ENCODE data around the gene PTPRD. TPM values are rescaled to one million over a fixed set of nuclear protein-coding genes. Genes with fewer than 3 reads are reported as not detected.

The PTPRD gene
- total RNA-seq, 4 donors from 2014 or later, result 0.78 to 11.7 (median 1.6) TPM

- in situ Hi-C loops (cut with MboI; ENCODE audit: low sequenced_read_pairs in 4 of 4), result no loop called here
- no peaks in the 10 kb centered on the region for H3K27me3 ChIP-seq
- H3K9me3 ChIP-seq, result no peaks in the 10 kb centered on the region
- no peaks in the 10 kb centered on the region for H3K36me3 ChIP-seq
- no peak for ATAC-seq
- intact Hi-C loops (cut with DNase I; ENCODE audit: low total_unique reads), result no loop called here
- no peak overlapping the region for H3K4me3 ChIP-seq
- no peak for DNase-seq
- H3K27ac ChIP-seq, result no peak overlapping the region
- no peak for TF ChIP-seq CTCF (IDR thresholded peaks at IDR 0.05 in 4 of 5, conservative IDR thresholded peaks at IDR 0.05 in 1 of 5)
- TF ChIP-seq POLR2A (IDR thresholded peaks at IDR 0.05), result no peak
- H3K4me1 ChIP-seq, result no peaks in the 10 kb centered on the region
Measured at GRCh38 chr9:10134266-10134665, 478.5 kb downstream of the PTPRD start.

- intact Hi-C loops (cut with DNase I; ENCODE audit: low total_unique reads), result no loop called here
- no peak for ATAC-seq
Measured at GRCh38 chr9:10130061-10130675, 482.6 kb downstream of the PTPRD start.

GRCh38 chr9:10127867-10128266 lies 484.9 kb downstream of the PTPRD start:
- Histone ChIP-seq H3K27ac (no peak overlapping the region), H3K4me1 (no peaks in the 10 kb centered on the region), H3K27me3 (no peaks in the 10 kb centered on the region), H3K36me3 (no peaks in the 10 kb centered on the region), H3K4me3 (no peak overlapping the region), H3K9me3 (no peaks in the 10 kb centered on the region)
- in situ Hi-C loops (cut with MboI; ENCODE audit: low sequenced_read_pairs in 4 of 4), result no loop called here
- TF ChIP-seq CTCF (IDR thresholded peaks at IDR 0.05 in 4 of 5, conservative IDR thresholded peaks at IDR 0.05 in 1 of 5), result no peak
- TF ChIP-seq POLR2A (IDR thresholded peaks at IDR 0.05), result no peak
- DNase-seq (no peak), ATAC-seq (no peak)
- intact Hi-C loops (cut with DNase I; ENCODE audit: low total_unique reads), result no loop called here

More at GRCh38 chr9:10130061-10130675, 482.6 kb downstream of the PTPRD start:
- H3K27me3 ChIP-seq, result no peaks in the 10 kb centered on the region
- H3K27ac ChIP-seq, result no peak overlapping the region
- TF ChIP-seq POLR2A (IDR thresholded peaks at IDR 0.05), result no peak
- TF ChIP-seq CTCF (IDR thresholded peaks at IDR 0.05 in 4 of 5, conservative IDR thresholded peaks at IDR 0.05 in 1 of 5), result no peak
- DNase-seq, result no peak
- H3K36me3 ChIP-seq, result no peaks in the 10 kb centered on the region
- no peak overlapping the region for H3K4me3 ChIP-seq
- in situ Hi-C loops (cut with MboI; ENCODE audit: low sequenced_read_pairs in 4 of 4), result no loop called here
- no peaks in the 10 kb centered on the region for H3K4me1 ChIP-seq
- H3K9me3 ChIP-seq, result no peaks in the 10 kb centered on the region

GRCh38 chr9:10112798-10113197 lies 500.0 kb downstream of the PTPRD start:
- in situ Hi-C loops (cut with MboI; ENCODE audit: low sequenced_read_pairs in 4 of 4), result no loop called here
- H3K4me1 ChIP-seq, result no peaks in the 10 kb centered on the region
- H3K4me3 ChIP-seq, result no peak overlapping the region
- TF ChIP-seq POLR2A (IDR thresholded peaks at IDR 0.05), result no peak
- TF ChIP-seq CTCF (IDR thresholded peaks at IDR 0.05 in 4 of 5, conservative IDR thresholded peaks at IDR 0.05 in 1 of 5), result no peak
- intact Hi-C loops (cut with DNase I; ENCODE audit: low total_unique reads), result no loop called here
- no peak for DNase-seq
- H3K27ac ChIP-seq, result no peak overlapping the region
- no peaks in the 10 kb centered on the region for H3K27me3 ChIP-seq
- no peak for ATAC-seq
- H3K9me3 ChIP-seq, result no peaks in the 10 kb centered on the region
- H3K36me3 ChIP-seq, result no peaks in the 10 kb centered on the region

- Histone ChIP-seq H3K4me3 (no peak overlapping the region), H3K27ac (no peak overlapping the region), H3K9me3 (no peaks in the 10 kb centered on the region), H3K27me3 (no peaks in the 10 kb centered on the region), H3K4me1 (no peaks in the 10 kb centered on the region), H3K36me3 (no peaks in the 10 kb centered on the region)
- TF ChIP-seq POLR2A (IDR thresholded peaks at IDR 0.05) (no peak), CTCF (IDR thresholded peaks at IDR 0.05 in 4 of 5, conservative IDR thresholded peaks at IDR 0.05 in 1 of 5) (no peak)
- ATAC-seq (no peak), DNase-seq (no peak)
- intact Hi-C loops (cut with DNase I; ENCODE audit: low total_unique reads) (no loop called here), in situ Hi-C loops (cut with MboI; ENCODE audit: low sequenced_read_pairs in 4 of 4) (no loop called here)
Measured at GRCh38 chr9:10112070-10112469, 500.7 kb downstream of the PTPRD start.
